NCI-H345 treated with DMSO at 0.1 percent for 48 hours (cell line): ENCODE measurements around the gene HYAL1.
"Not testable (repeated sequence)": the region's sequence is repeated elsewhere in the genome, so short reads cannot be mapped to it uniquely, and the experiment has no call there.

Experiments
- DNase-seq: peaks from one replicate; lab custom pipeline; 2025; ENCODE audit not compliant: unreplicated experiment; lab: John Stamatoyannopoulos, UW

HYAL1 gene

DNA sequence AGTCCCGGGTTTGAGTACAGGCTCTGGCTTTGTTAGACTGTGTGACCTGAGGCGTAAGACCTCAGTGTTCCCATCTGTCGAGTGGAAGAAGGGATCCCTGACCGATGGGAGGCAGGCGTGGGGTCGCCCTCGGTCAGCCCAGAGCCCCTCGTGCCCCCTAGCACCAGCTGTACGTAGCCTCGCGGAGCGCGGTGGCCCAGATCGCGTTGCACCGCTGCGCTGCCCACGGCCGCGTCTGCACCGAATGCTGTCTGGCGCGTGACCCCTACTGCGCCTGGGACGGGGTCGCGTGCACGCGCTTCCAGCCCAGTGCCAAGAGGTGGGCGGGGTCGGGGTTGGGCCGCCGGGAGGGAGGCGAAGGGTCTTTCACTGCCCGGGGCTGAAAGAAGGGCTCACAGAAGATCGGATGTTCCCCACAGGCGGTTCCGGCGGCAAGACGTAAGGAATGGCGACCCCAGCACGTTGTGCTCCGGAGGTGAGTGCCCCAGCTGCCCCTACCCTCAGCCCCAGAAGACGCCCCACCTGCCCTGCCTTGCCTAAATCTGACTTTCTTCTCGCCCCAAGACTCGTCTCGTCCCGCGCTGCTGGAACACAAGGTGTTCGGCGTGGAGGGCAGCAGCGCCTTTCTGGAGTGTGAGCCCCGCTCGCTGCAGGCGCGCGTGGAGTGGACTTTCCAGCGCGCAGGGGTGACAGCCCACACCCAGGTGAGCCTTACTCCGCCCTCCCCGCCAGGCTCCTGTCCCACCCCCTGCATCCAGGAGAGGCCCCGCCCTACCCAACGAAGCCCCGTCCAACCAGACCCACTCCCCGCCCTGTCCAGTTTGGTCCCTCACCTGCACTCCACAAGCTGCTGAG lies 28.0 kb downstream of the HYAL1 start:
- DNase-seq: no peak

DNA sequence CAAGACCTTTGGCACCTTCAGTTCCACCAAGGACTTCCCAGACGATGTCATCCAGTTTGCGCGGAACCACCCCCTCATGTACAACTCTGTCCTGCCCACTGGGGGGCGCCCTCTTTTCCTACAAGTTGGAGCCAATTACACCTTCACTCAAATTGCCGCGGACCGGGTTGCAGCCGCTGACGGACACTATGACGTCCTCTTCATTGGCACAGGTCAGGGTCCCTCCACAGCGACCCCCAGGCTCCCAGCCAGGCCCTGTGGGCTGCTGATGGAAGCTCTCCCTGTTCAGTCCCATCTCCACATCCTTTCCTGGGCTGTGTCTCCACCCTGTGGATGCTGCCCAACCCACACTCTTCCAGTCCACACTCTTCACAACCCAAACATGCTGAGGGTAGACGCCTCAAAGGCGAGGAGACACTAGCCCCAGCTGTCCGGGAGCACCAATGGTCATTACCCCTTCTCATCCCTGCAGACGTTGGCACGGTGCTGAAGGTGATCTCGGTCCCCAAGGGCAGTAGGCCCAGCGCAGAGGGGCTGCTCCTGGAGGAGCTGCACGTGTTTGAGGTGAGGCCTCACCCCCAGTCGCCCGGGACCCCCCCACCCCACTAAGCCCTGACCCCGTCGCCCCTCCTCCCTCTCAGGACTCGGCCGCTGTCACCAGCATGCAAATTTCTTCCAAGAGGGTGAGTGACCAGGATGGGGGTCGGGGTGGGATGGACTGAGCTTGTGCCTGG lies 28.8 kb downstream of the HYAL1 start:
- DNase-seq: no peak

DNA sequence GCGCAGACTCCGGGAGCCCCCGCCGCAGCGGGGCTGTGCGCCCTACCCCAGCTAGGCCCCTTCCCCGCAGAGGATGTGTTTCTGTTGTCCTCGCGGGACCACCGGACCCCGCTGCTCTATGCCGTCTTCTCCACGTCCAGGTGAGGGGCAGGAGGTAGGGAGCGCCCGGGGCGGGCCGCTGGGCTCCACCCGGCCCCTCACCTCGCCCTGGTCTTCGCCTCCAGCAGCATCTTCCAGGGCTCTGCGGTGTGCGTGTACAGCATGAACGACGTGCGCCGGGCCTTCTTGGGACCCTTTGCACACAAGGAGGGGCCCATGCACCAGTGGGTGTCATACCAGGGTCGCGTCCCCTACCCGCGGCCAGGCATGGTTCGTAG lies 29.7 kb downstream of the HYAL1 start:
- DNase-seq: no peak

DNA sequence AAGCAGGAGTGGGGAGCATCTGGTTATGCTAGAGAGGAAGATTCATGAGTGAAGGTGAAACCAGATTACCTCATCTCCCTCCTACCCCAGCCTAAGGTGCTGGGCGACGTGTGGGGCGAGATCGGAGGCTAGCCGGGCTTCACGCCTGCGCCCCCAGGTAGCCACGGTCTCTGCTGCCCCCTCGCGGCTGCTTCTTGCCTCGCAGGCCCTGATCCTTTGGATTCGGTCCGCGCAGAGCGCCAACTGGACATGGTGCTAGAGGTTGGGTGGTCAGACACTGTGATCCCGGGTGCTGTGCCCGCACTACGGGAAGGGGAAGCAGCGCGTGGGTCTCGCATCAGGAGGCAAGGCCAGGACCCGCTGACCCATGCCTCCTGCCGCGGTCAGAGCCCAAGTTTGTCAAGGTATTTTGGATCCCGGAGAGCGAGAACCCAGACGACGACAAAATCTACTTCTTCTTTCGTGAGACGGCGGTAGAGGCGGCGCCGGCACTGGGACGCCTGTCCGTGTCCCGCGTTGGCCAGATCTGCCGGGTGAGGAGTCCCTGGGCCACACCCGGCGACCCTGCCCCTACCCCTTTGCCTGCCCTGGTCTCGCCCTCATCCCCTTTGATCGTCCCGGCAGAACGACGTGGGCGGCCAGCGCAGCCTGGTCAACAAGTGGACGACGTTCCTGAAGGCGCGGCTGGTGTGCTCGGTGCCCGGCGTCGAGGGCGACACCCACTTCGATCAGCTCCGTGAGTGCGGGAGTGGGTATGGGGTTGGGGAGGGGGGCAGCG lies 30.3 kb downstream of the HYAL1 start:
- DNase-seq: peak; percentile 63

DNA sequence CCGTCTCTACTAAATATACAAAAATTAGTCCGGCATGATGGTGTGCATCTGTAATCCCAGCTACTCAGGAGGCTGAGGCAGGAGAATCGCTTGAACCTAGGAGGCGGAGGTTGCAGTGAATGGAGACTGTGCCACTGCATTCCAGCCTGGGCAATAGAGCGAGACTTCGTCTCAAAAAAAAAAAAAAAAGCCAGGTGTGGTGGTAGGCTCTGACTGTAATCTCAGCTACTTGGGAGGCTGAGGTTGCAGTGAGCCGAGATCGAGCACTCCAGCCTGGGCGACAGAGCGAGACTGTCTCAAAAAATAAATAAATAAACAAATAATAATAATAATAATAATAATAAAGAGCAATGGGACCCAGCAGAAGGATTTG lies 30.9 kb downstream of the HYAL1 start:
- DNase-seq: not testable (repeated sequence)

DNA sequence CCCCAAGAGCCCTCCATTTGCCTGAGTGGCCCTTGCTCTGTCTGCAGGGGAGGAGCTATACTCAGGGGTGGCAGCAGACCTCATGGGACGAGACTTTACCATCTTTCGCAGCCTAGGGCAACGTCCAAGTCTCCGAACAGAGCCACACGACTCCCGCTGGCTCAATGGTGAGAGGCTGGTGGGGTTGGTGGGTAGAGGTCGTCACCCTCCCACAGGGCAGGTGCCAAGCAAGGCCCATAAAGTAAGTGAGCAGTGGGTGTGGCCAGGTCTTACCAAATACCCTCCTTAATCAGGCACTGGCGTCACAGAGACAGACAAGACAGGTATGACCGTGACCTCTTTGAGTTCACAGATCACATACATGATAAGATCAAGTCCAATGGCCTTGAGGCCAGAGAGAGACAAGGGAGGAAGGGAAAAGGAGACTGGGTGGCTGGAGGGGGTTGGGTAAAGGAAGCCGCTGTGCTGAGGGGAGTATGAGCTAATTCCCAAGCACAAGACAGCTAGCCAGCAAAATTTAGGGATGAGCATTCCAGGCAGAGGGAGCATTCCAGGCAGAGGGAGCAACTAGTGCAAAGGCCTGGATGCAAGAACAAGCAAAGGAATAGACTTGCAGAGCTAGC lies 31.9 kb downstream of the HYAL1 start:
- no peak for DNase-seq

DNA sequence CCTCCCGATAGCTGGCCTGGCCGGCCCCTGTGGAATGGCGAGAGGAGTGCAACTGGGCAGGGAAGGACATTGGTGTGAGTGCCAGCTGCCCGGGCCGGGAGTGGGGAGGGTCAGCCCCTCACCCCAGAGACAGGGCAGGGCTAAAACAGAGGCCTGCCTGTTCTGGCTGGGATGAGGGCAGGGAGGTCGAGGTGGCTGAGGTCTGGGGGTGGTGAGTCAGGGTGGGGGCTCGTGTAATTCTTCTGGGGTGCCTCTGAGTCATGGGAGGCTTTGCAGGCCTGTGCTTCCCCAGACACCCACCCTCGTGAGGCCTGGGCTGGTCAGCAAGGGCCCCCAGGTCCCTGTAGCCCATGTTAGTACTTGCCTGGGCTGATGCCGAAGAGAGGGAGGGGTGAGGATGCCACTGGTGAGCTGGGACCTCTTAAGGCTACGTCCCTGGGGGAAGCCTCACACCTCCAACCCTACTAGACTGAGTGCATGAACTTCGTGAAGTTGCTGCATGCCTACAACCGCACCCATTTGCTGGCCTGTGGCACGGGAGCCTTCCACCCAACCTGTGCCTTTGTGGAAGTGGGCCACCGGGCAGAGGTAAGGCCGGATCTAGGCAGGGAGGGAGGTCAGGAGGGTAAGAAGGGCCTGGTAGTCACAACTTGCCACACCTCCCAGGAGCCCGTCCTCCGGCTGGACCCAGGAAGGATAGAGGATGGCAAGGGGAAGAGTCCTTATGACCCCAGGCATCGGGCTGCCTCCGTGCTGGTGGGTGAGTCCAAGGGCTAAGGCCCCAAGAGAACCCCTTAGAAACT lies 32.8 kb downstream of the HYAL1 start:
- no peak for DNase-seq

DNA sequence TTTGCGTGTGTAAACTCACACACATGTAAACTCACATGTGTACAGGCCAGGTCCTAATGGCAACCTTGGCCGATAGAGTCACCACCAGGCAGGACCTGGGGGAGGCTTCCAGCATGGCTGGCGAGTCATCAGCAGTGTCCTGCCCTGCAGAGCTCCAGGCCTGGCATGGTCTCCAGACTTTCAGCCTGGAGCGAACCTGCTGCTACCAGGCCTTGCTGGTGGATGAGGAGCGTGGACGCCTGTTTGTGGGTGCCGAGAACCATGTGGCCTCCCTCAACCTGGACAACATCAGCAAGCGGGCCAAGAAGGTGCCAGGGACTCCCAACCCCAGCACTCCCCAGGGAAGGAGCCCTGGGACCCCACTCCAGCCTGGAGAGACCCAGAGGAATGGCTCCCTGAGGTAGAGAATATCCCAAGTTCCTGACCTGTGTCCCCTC lies 33.4 kb downstream of the HYAL1 start:
- no peak for DNase-seq

DNA sequence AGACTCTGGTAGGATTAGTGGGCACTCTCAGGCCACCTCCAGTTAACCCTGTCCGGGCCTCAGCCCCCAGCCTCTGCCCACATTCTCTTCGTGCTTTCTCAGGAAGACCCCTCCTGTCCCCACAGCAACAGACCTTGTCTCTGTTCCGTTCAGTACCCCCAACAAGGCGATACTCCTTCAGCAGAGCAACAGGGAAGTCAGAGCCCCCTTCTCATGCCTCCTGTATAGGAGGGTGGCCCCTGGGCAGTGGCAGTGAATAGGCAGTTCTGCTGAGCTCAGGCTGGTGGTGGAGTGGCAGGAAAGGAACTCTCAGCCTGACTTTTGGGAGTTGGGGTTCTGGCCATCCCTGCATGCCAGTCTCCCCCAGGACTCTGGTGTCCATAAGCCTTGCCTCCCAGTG lies 33.9 kb downstream of the HYAL1 start:
- DNase-seq: no peak

DNA sequence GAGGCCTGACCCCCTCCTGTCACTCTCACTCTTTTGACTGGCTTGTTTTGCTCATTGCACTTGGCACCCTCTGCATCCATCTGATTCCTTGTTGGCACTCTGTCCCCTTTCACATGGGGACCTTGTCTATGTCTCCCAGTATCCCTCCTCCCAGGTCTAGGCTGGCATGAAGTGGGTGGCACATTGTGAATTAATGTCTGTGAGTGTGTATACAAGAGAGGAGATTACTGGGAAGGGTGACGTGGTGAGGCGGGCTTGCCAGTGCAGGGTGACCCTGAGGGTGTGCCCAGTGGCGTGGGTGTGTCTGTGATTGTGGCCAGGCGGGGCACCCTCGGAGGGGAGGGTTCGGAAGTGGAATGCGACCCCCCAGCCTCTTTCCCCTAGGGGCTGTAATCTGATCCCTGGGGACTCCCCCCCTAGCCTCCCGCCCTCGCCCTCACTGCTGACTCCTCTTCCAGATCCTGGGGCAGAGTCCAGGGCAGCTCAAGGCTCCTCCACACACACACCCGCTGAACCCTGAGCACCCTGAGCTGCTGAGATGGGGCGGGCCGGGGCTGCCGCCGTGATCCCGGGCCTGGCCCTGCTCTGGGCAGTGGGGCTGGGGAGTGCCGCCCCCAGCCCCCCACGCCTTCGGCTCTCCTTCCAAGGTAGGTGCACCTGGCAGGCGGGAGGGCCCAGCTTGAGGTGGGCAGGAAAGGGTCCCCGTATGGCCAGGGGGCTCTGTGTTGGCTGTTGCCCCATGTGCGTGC lies 34.5 kb downstream of the HYAL1 start, which contains the start of gene SEMA3B:
SEMA3B (plus strand) TSS at position 445 of the 749 bp plus-strand sequence; CDS start at position 539, 94 bp downstream.
- DNase-seq: no peak

DNA sequence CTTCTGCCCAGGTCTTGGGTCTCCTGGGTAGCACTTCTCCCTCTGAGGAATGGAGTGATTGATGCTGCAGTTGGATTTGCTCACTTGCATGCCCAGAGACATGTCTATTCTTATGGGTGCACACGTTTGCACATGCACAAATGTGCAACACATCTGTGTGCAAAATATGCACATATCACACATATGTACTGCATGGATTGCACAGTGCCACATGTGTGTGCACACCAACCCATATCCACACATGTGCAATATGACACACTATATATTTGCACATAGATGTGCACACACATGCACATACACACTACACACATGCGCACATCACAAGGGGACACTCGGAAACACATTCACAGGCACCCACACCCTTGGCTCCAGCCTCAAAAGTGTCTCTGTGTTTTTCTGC lies 35.1 kb downstream of the HYAL1 start:
- no peak for DNase-seq

DNA sequence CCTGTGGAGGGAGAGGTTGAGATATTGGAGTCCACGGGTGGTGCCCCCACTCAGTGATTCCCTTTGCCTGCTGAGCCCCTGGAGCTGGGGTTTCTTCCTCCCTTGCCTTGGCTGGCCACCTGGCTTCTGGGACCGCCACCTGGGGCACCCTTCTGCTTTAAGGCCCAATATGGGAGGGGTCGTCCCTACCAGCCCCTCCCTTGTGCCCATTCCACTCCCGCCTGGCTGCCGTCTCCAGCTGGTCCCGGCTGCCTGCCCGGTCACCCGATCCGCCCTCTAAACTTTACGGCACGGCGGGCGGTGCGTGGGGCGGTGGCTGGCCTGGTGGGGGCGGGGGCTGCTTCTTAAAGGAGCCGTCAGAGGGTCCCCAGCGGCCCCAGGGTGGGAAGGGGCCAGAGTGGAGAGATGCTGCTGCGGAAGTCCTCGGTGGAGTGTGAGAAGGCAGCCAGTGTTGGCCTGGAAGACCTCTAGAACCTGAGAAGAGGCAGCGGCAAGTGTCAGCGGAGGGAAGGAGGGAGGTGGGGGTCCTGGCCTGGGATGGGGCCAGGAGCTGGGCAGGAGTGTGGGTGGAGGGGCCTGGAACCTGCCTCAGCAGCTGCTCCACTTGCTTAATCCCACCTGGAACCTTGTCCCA lies 36.0 kb downstream of the HYAL1 start:
- no peak for DNase-seq

DNA sequence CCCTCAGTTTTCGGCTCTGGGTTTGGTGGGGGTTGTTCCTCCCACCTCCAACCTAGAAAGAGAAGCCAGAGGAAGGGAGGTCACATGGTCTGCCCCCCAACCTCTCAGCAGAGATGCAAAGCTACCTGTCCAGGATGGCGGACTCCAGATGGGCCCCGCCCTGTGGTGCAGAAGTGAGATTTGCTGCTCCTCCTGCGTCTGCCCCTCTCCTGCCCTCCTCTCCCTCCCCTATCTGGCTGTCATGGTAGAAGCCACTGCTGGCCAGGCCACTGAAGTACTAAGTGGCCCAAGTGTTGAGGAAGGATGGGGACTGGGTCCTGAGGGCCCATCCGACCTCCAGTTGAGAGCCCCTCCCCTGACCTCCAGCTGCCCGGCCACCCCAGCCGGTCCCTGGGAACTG lies 36.5 kb downstream of the HYAL1 start:
- DNase-seq: no peak

DNA sequence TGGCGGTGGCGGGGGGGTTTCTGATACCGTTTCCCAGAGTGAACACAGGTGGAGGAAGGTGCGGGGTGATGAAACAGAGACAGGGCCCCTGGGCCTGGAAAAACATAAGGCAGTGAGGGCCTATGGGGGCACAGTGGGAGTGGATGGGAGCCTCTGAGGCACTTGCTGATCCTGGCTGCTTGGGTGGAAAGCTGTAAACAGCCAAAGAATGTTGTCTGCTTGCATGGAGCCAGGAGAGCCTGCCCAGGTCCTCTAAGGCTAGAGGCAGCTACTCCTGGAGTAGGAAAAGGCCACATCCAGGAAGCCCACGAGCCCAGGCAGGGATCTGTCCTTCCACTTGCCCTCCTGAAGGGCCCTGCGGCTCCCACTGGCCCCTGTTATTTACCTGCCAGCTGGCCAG lies 37.4 kb downstream of the HYAL1 start:
- no peak for DNase-seq

DNA sequence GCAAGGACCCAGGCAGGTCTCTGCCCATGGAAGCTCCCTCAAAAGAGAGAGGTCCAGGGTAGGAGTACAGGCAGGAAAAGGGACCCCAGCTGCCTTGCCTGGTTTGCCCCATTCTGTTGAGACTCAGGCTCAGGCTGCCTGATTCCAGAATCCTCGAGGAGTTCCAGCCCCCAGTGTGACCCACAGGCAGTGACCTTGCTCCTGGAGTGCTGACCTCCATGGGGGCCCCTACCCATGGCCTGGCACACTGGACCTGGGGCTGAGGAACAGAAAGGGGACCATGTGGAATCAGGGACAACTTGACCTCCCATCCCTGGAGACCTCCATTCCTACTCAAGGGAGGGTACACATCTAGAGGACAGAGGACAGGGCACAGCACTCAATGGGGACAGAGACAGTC lies 37.8 kb downstream of the HYAL1 start:
- DNase-seq: no peak

DNA sequence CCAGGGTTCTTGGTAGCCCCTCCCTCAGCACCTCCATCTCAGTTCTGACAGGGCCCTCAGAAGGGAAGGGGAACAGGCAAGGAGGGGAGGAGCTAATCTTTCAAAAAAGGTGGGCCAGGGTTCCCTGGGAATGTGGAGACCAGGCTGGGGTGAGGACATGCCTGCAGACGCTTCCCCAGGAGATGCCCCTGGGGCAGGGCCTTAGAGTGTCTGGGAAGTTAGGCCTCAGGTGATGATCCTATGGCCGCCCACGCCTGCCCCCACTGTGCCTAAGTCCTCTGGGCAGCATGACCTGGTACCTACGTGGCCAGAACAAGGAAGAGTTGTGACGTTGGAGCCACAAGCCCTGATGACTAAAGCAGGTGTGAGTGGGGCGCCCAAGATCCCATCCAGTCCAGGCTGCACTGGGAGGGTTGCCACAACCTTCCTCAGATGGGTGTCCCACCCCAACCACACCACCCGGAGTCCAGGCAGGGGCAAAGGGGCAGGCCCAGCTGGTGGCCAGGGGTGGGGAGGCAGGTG lies 38.3 kb downstream of the HYAL1 start:
- DNase-seq: no peak

DNA sequence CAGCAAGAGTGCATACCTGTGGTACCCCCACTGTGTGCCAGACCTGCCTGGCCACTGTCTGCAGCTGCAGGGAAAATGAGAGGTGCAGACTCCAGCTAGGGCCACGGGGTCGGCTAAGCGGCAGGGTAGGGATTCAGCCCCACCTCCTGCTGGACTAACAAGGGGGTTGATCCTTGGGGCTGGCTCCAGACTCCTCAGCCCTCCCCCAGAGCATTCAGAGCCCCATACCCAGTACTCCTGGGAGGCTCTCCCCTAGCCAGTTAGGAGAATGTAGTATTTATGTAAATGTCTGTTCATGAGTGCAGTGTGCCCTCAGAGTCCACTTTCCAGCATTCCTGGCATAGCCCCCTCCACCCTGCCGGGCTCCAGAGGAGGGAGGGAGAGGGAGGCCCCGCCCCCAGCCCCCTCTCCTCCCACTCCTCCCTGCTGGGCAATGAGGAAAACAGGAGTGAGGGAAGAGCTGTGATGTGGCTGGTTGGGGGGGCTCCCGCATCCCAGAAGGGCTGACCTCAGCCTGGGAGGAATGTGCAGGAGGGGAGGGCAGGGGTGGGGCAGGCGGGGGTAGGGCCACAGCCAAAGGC lies 38.9 kb downstream of the HYAL1 start:
- DNase-seq: no peak
